ENCODE data around the gene MYH7.

GRCh38 chr14:23442721-23443356 lies 7.4 kb upstream of the MYH7 start:
- TF ChIP-seq CTCF (optimal IDR thresholded peaks at IDR 0.05 in 1 of 3, IDR thresholded peaks at IDR 0.05 in 1 of 3, conservative IDR thresholded peaks at IDR 0.05 in 1 of 3; ENCODE audit: extremely low read depth in 1 of 3, insufficient read depth in 2 of 3, low read length in 3 of 3) (no peak), EZH2 (IDR thresholded peaks at IDR 0.05; ENCODE audit: low read length) (no peak)
